ENCODE measurements around the gene MATN3. TPM values are rescaled to one million over a fixed set of nuclear protein-coding genes. Genes with fewer than 3 reads are reported as not detected.

The MATN3 gene
- total and polyA plus RNA-seq, 2 of the 13 experiments (the other 11 are each of a cell fraction or from before 2014, with no cell fraction given) = 36.1 to 208 TPM

DNA sequence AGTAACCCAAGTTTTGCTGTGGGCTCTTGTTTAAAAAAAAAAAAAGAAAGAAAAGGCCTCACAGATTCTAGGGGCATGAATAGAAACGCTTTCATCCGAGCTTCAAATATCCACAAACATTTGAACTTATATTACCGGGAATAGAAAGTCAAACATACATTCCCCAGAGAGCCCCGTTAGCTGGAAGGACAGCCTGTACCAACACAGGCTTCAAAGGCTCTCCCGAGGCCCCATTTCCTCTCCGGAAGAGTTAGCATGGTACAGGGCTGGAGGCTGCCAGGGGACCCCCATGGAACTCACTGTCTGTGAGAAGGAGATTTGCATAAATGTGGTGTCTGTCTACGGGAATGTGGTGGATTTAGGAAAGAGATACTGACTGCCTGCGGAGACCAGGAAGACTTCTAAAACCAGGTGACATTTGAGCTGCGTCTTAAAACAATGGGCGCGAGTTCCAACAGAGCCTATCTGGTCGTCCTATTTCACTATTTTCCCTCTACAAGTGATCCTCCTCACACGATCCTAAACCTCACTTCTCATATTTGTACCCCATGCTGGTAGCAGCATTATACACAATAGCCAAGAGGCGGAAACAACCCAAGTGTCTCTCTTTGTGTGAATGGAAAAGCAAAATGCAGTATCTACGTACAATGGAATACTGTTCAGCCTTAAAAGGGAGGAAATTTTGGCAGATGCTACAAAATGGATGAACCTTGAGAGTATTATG lies 820 bp upstream of the MATN3 start (continued):
- TF ChIP-seq, protein P1, sequence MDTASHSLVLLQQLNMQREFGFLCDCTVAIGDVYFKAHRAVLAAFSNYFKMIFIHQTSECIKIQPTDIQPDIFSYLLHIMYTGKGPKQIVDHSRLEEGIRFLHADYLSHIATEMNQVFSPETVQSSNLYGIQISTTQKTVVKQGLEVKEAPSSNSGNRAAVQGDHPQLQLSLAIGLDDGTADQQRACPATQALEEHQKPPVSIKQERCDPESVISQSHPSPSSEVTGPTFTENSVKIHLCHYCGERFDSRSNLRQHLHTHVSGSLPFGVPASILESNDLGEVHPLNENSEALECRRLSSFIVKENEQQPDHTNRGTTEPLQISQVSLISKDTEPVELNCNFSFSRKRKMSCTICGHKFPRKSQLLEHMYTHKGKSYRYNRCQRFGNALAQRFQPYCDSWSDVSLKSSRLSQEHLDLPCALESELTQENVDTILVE (CRISPR knock-in tag; IDR thresholded peaks at IDR 0.05) = peak; percentile 50; the same call in 1 of the 2 replicates
- TF ChIP-seq BCL3 (CRISPR knock-in tag; IDR thresholded peaks at IDR 0.05) (no peak), SCMH1 (CRISPR knock-in tag; IDR thresholded peaks at IDR 0.05; ENCODE audit: borderline replicate concordance) (no peak), ZNF350 (CRISPR knock-in tag; IDR thresholded peaks at IDR 0.05; ENCODE audit: borderline replicate concordance, low read depth) (no peak), ZNF362 (CRISPR knock-in tag; IDR thresholded peaks at IDR 0.05; ENCODE audit: borderline replicate concordance) (peak; percentile 83; the same call in 1 of the 2 replicates), LRRFIP1 (CRISPR knock-in tag; conservative IDR thresholded peaks at IDR 0.05) (no peak), PRDM10 (CRISPR knock-in tag; IDR thresholded peaks at IDR 0.05; ENCODE audit: low read depth) (peak; percentile 83; the same call in 1 of the 2 replicates), ARID2 (CRISPR knock-in tag; IDR thresholded peaks at IDR 0.05; ENCODE audit: borderline replicate concordance) (0 out of 2 replicates have a peak, but pooled peaks have one; percentile 3), CREM (IDR thresholded peaks at IDR 0.05) (peak; percentile 80), CREM (CRISPR knock-in tag; IDR thresholded peaks at IDR 0.05) (no peak), FOXO4 (CRISPR knock-in tag; conservative IDR thresholded peaks at IDR 0.05) (no peak), MEF2D (CRISPR knock-in tag; IDR thresholded peaks at IDR 0.05) (peak; percentile 85; the same call in 1 of the 2 replicates), ZNF766 (CRISPR knock-in tag; IDR thresholded peaks at IDR 0.05; ENCODE audit: borderline replicate concordance) (no peak), ZNF367 (CRISPR knock-in tag; IDR thresholded peaks at IDR 0.05; ENCODE audit: borderline replicate concordance) (no peak)
- TF ChIP-seq, protein P2, sequence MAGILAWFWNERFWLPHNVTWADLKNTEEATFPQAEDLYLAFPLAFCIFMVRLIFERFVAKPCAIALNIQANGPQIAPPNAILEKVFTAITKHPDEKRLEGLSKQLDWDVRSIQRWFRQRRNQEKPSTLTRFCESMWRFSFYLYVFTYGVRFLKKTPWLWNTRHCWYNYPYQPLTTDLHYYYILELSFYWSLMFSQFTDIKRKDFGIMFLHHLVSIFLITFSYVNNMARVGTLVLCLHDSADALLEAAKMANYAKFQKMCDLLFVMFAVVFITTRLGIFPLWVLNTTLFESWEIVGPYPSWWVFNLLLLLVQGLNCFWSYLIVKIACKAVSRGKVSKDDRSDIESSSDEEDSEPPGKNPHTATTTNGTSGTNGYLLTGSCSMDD (CRISPR knock-in tag; IDR thresholded peaks at IDR 0.05) = no peak

Data from HepG2 (cell line).